GM23248 (cell line): ENCODE results near the gene RDX. TPM values are rescaled to one million over a fixed set of nuclear protein-coding genes. Genes with fewer than 3 reads are reported as not detected.

Experiments
- DNase-seq: peaks from one replicate; pipeline ENCODE4 v3.0.0-alpha.2; 2015
- H2AFZ ChIP-seq: fragments of 200-600 bp; sonication (generic); 2 replicates; pipeline ENCODE4 v1.6.1; 2016; ENCODE audit warnings: antibody characterized with exemption
- H3F3A ChIP-seq: fragments of 200-600 bp; sonication (generic); 2 replicates; pipeline ENCODE4 v1.6.1; 2016; ENCODE audit warnings: mild to moderate bottlenecking, antibody characterized with exemption, mixed run types; ENCODE audit not compliant: insufficient read depth
- H3K27ac ChIP-seq: fragments of 200-600 bp; sonication (generic); 2 replicates; pipeline ENCODE4 v1.5.1; 2016; ENCODE audit warnings: mild to moderate bottlenecking
- H3K27me3 ChIP-seq: fragments of 200-600 bp; sonication (generic); replicated peaks from 2 replicates; pipeline ENCODE4 v1.6.1; 2016; ENCODE audit warnings: mild to moderate bottlenecking; ENCODE audit not compliant: insufficient read depth
- H3K36me3 ChIP-seq: fragments of 200-600 bp; sonication (generic); 2 replicates; pipeline ENCODE4 v1.6.1; 2016; ENCODE audit warnings: low read depth, mild to moderate bottlenecking
- H3K4me1 ChIP-seq: fragments of 200-600 bp; sonication (generic); 2 replicates; pipeline ENCODE4 v1.6.1; 2016; ENCODE audit warnings: mild to moderate bottlenecking; ENCODE audit not compliant: insufficient read depth
- H3K4me2 ChIP-seq: fragments of 200-600 bp; sonication (generic); one replicate; pipeline ENCODE4 v1.6.1; 2016; ENCODE audit warnings: mild to moderate bottlenecking; ENCODE audit not compliant: unreplicated experiment
- H3K4me3 ChIP-seq: fragments of 200-600 bp; sonication (generic); 2 replicates; pipeline ENCODE4 v1.5.1; 2016; ENCODE audit warnings: mild to moderate bottlenecking
- H3K79me2 ChIP-seq: fragments of 200-600 bp; sonication (generic); 2 replicates; pipeline ENCODE4 v1.6.1; 2016; ENCODE audit warnings: mild to moderate bottlenecking; ENCODE audit not compliant: insufficient read depth
- H3K9ac ChIP-seq: fragments of 200-600 bp; sonication (generic); 2 replicates; pipeline ENCODE4 v1.6.1; 2016; ENCODE audit warnings: mild to moderate bottlenecking
- H3K9me2 ChIP-seq: fragments of 200-600 bp; sonication (generic); 2 replicates; pipeline ENCODE4 v1.6.1; 2016; ENCODE audit warnings: mixed run types, mild to moderate bottlenecking, moderate library complexity; ENCODE audit not compliant: insufficient read depth
- H3K9me3 ChIP-seq: fragments of 200-600 bp; sonication (generic); one replicate; pipeline ENCODE4 v1.6.1; 2017; ENCODE audit warnings: low read depth
- H4K20me1 ChIP-seq: fragments of 200-600 bp; sonication (generic); 2 replicates; pipeline ENCODE4 v1.6.0; 2016; ENCODE audit not compliant: insufficient read depth
- EZH2 ChIP-seq: fragments of 200-600 bp; sonication (generic); IDR thresholded peaks from 2 replicates; pipeline ENCODE4 v1.6.1; 2018; ENCODE audit warnings: antibody characterized with exemption, mild to moderate bottlenecking; ENCODE audit not compliant: insufficient read depth, poor library complexity, severe bottlenecking
- EZH2phosphoT487 ChIP-seq: fragments of 200-600 bp; sonication (generic); IDR thresholded peaks from 2 replicates; pipeline ENCODE4 v1.6.1; 2018; ENCODE audit warnings: antibody characterized with exemption, moderate library complexity, mild to moderate bottlenecking, low read depth; ENCODE audit not compliant: insufficient read depth
- WGBS, 2 experiments: methylation state at CpG; one replicate each; pipeline ENCODE4 v1.1.6; 2015 to 2017; ENCODE audit warnings: low lambda C conversion rate in 2 of 2, low coverage in 1 of 2; ENCODE audit errors: missing lambda C conversion rate in 2 of 2; 5-methylcytosine and 5-hydroxymethylcytosine counted together
- in situ Hi-C: fragments of 300-500 bp; cut with MboI; formaldehyde crosslinking; loops from 2 replicates; pipeline ENCODE4 v1.15.0; 2020
- polyA plus RNA-seq: library from polyadenylated mRNA; unstranded; fragments of >200 nt; fragmentation: Nextera tagmentation; extraction: Ambion mirVana; gene quantifications from 2 replicates; pipeline ENCODE4 v1.2.1, GENCODE V29; 2016
- total RNA-seq: library from RNA; depleted of rRNA; stranded (reverse); fragments of >200 nt; shearing (Covaris generic); gene quantifications from 2 replicates; pipeline ENCODE4 v1.2.3, GENCODE V29; 2014

The RDX gene
- total and polyA plus RNA-seq, 2 experiments from 2014 or later = 69.5 to 95.4 TPM

- in situ Hi-C loops = no loop called here
- Histone ChIP-seq H3K4me1 (peaks cover 6% of the 10 kb centered on the region; the same call in 1 of the 2 replicates), H3K4me3 (no peak overlapping the region), H3K9me2 (no peaks in the 10 kb centered on the region), H3K27me3 (no peaks in the 10 kb centered on the region), H3K9me3 (no peaks in the 10 kb centered on the region), H3K9ac (no peak overlapping the region), H2AFZ (no peak overlapping the region), H4K20me1 (no peaks in the 10 kb centered on the region), H3K79me2 (no peaks in the 10 kb centered on the region), H3K36me3 (no peaks in the 10 kb centered on the region), H3F3A (peaks cover 11% of the 10 kb centered on the region), H3K4me2 (no peak overlapping the region), H3K27ac (no peak overlapping the region)
- DNase-seq = no peak
- WGBS, 2 experiments = 92 to 98% methylated on average over 2 of the region's 2 CpGs
- TF ChIP-seq EZH2 (no peak), EZH2phosphoT487 (no peak)
Observed at GRCh38 chr11:110169738-110170137, 126.7 kb downstream of the RDX start.

- H3K4me2 ChIP-seq = no peak overlapping the region
Observed at GRCh38 chr11:110168033-110168803, 128.2 kb downstream of the RDX start.

GRCh38 chr11:110165039-110165925 is 131.1 kb downstream of the RDX start:
- 97 to 98% methylated on average over 28 of the region's 28 CpGs for WGBS, 2 experiments
- Histone ChIP-seq H3K9me2 (no peaks in the 10 kb centered on the region), H2AFZ (no peak overlapping the region), H4K20me1 (no peaks in the 10 kb centered on the region), H3K4me3 (no peak overlapping the region), H3K4me1 (peaks cover 6% of the 10 kb centered on the region), H3K9me3 (no peaks in the 10 kb centered on the region), H3K27ac (no peak overlapping the region), H3F3A (no peaks in the 10 kb centered on the region), H3K36me3 (peaks cover 12% of the 10 kb centered on the region; the same call in 1 of the 2 replicates), H3K79me2 (no peaks in the 10 kb centered on the region), H3K27me3 (no peaks in the 10 kb centered on the region), H3K4me2 (no peak overlapping the region), H3K9ac (no peak overlapping the region)
- in situ Hi-C loops = no loop called here
- DNase-seq = no peak
- TF ChIP-seq EZH2phosphoT487 (no peak), EZH2 (no peak)

More at GRCh38 chr11:110168033-110168803, 128.2 kb downstream of the RDX start:
- Histone ChIP-seq H3K27ac (no peak overlapping the region), H4K20me1 (no peaks in the 10 kb centered on the region), H3K79me2 (no peaks in the 10 kb centered on the region), H3F3A (no peaks in the 10 kb centered on the region), H3K9ac (no peak overlapping the region), H3K4me3 (no peak overlapping the region), H3K4me1 (no peaks in the 10 kb centered on the region), H3K9me3 (no peaks in the 10 kb centered on the region), H3K9me2 (no peaks in the 10 kb centered on the region), H3K36me3 (0 out of 2 replicates have a peak, but pooled peaks cover 5% of the 10 kb centered on the region), H3K27me3 (no peaks in the 10 kb centered on the region), H2AFZ (no peak overlapping the region)
- TF ChIP-seq EZH2 (no peak), EZH2phosphoT487 (no peak)
- in situ Hi-C loops = no loop called here
- no peak for DNase-seq
- WGBS, 2 experiments = 87 to 93% methylated on average over 5 of the region's 5 CpGs

DNA sequence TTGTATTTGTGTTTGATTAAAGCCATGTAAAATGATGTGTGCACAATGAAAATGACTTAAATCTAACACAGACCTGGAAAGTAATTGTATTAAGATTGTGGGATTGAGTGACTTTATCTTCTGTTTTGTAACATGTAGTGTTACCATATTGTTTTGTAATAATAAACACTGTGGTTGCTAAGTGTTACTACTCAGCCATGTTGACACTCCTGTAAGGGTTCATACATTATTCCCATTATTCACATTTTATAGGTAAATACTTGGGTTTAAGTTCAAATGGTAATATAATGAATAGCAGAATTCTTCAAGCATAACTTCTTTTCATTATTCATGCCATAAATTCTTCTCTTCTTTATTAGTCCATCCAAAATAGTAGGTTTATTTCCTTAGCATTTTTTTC is 134.2 kb downstream of the RDX start:
- Histone ChIP-seq H3K9me3 (no peaks in the 10 kb centered on the region), H3K27me3 (no peaks in the 10 kb centered on the region), H3K9ac (no peak overlapping the region), H3K9me2 (no peaks in the 10 kb centered on the region), H4K20me1 (no peaks in the 10 kb centered on the region), H3K4me3 (no peak overlapping the region), H2AFZ (no peak overlapping the region), H3K4me2 (no peak overlapping the region), H3K36me3 (peaks cover 12% of the 10 kb centered on the region; the same call in 1 of the 2 replicates), H3K79me2 (no peaks in the 10 kb centered on the region), H3K4me1 (peaks cover 12% of the 10 kb centered on the region), H3K27ac (no peak overlapping the region), H3F3A (0 out of 2 replicates have a peak, but pooled peaks cover 15% of the 10 kb centered on the region)
- TF ChIP-seq EZH2phosphoT487 (no peak), EZH2 (no peak)
- peak; percentile 10 for DNase-seq
- in situ Hi-C loops = no loop called here
